ENCODE measurements around the gene SCAPER. TPM values are rescaled to one million over a fixed set of nuclear protein-coding genes. Genes with fewer than 3 reads are reported as not detected.
A peak's percentile ranks its signal among the peaks of the same experiment; 100 is the strongest.

SCAPER gene
- polyA plus RNA-seq, 4 donors: 8.1 to 25.9 (median 14.0) TPM

DNA sequence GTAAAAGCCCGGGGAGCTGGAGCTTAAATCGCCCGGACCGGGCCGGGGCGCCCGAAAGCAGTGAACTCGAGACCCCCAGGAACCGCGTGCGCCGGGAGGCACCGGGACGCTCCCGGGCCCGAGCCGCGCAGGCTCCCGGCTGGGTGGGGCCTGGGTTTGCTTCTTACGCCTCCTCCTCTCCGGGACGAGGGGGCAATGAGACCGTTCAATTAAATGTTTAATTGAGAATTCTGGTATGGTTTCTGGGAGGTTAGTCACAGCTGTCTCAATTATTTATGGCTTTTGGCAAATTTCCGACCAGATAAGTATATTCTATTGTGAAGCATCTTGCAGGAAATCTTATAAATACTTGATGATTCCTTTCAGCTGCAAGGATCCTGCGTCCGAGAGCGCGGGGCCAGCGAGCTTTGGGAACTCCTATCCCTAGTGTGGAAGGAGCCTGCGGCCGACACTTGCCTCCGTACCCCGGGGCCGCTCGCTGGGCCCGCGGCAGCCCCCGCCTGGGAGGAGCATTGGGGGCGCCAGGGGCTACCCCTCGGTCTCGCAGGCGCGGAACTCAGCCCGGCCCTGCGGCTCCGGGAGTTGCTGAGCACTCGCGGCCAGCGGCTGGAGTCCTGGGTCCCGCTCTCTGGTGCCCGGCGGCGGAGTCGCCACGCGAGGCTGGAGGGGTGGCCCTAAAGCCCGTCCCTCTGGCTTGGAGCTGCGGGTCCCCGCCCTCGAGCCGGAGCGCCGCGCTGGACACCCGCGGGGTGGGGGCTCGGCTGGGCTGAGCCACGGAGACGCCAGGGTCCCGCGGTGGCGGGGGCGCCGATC is 558.3 kb downstream of the SCAPER start:
- Histone ChIP-seq H3K27me3 (ENCODE audit: control insufficient read depth in 3 of 3, insufficient read depth in 3 of 3, low read length in 3 of 3) (peaks cover 6 to 53% (median 21%) of the 10 kb centered on the region in 3 donors), H3K4me3 (ENCODE audit: low read depth in 1 of 3, low read length in 3 of 3) (peak overlapping the region; percentile 36 to 58 (median 56)), H3K27ac (ENCODE audit: low read depth in 1 of 3, low read length in 2 of 3) (peak overlapping the region in 2 of 3 donors; percentile 50 to 58), H3K9me3 (ENCODE audit: control insufficient read depth in 2 of 2, insufficient read depth in 1 of 2, low read depth in 1 of 2, low read length in 1 of 2) (peaks cover 0 to 3% of the 10 kb centered on the region in 2 donors), H3K36me3 (ENCODE audit: control insufficient read depth in 3 of 3, insufficient read depth in 2 of 3, low read depth in 1 of 3, low read length in 3 of 3) (peaks cover 0 to 4% (median 0%) of the 10 kb centered on the region in 3 donors), H3K4me1 (ENCODE audit: control insufficient read depth in 3 of 3, insufficient read depth in 2 of 3, low read depth in 1 of 3, low read length in 2 of 3) (peaks cover 8 to 16% (median 9%) of the 10 kb centered on the region in 3 donors)
- FAIRE-seq (no peak), DNase-seq (peak in 1 of 2 donors; percentile 46)
- WGBS, 3 donors: 3 to 10% (median 5%) methylated on average over 67 to 74 of the region's 74 CpGs

DNA sequence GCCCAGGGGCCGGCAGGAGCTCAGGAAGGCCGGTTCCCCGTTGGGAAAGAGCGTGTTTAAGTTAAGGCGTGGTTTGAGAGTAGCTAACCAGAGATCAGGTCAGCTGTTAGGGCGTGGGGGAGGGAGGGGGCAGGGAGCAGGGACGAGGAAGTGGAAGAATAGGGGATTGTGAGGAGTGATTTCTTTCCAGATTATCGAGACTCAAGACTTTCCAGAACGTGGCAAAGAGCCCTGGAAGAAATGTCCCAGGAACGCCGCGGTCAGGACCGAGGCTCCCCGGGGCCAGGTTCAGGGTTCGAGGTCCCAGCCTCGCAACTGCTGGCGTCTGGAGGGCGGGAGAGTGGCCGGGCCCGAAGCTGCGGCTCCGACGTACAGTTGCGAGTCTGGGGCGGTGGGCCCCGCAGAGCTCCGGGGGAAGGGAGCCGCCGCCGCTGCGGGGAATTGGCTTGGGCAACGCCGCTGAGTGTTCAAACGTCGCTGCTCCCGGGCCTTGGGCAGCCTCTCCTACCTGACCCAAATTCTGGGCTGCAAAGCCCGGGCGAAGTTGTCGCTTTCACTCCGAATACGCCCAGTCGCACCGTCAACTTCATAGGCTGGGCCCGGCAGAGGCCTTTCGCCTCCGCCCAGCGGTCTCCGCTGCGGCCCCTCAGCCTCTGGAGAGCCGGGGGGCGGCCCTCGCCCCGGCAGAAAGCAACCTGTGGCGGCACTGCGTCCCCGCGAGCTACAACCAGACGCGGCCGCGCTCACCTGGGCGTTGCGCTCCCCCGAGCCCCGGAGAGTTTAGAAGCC is 559.1 kb downstream of the SCAPER start:
- DNase-seq (peak; percentile 70 to 74), FAIRE-seq (no peak)
- Histone ChIP-seq H3K27me3 (ENCODE audit: control insufficient read depth in 3 of 3, insufficient read depth in 3 of 3, low read length in 3 of 3) (peaks cover 10 to 61% (median 25%) of the 10 kb centered on the region in 3 donors), H3K27ac (ENCODE audit: low read depth in 1 of 3, low read length in 2 of 3) (peak overlapping the region in 2 of 3 donors; percentile 50 to 58), H3K9me3 (ENCODE audit: control insufficient read depth in 2 of 2, insufficient read depth in 1 of 2, low read depth in 1 of 2, low read length in 1 of 2) (peaks cover 0 to 3% of the 10 kb centered on the region in 2 donors), H3K4me1 (ENCODE audit: control insufficient read depth in 3 of 3, insufficient read depth in 2 of 3, low read depth in 1 of 3, low read length in 2 of 3) (peaks cover 10 to 24% (median 14%) of the 10 kb centered on the region in 3 donors), H3K36me3 (ENCODE audit: control insufficient read depth in 3 of 3, insufficient read depth in 2 of 3, low read depth in 1 of 3, low read length in 3 of 3) (peaks cover 0 to 9% (median 0%) of the 10 kb centered on the region in 3 donors), H3K4me3 (ENCODE audit: low read depth in 1 of 3, low read length in 3 of 3) (peak overlapping the region; percentile 36 to 58 (median 56))
- 1 to 3% (median 1%) methylated on average over 43 to 65 of the region's 65 CpGs for WGBS, 3 donors

DNA sequence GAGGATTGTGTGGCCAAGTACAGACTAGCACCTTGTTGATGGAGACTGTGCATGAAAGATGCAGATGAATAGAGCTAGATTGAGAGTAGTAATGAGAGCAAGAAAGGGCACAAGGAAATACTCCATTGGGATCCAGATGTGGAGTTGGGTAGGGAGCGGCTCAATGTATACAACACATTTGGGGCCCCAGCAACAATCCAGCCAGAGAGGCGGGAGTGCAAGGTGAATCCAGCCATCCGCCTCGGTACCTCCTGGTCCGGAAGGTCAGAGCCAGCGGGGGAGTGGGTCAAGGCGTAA is 559.6 kb downstream of the SCAPER start:
- Histone ChIP-seq H3K27me3 (ENCODE audit: control insufficient read depth in 3 of 3, insufficient read depth in 3 of 3, low read length in 3 of 3) (peaks cover 14 to 66% (median 30%) of the 10 kb centered on the region in 3 donors), H3K27ac (ENCODE audit: low read depth in 1 of 3, low read length in 2 of 3) (peak overlapping the region in 1 of 3 donors; percentile 58), H3K9me3 (ENCODE audit: control insufficient read depth in 2 of 2, insufficient read depth in 1 of 2, low read depth in 1 of 2, low read length in 1 of 2) (peaks cover 0 to 3% of the 10 kb centered on the region in 2 donors), H3K4me1 (ENCODE audit: control insufficient read depth in 3 of 3, insufficient read depth in 2 of 3, low read depth in 1 of 3, low read length in 2 of 3) (peaks cover 12 to 29% (median 16%) of the 10 kb centered on the region in 3 donors), H3K4me3 (ENCODE audit: low read depth in 1 of 3, low read length in 3 of 3) (peak overlapping the region in 2 of 3 donors; percentile 36 to 58), H3K36me3 (ENCODE audit: control insufficient read depth in 3 of 3, insufficient read depth in 2 of 3, low read depth in 1 of 3, low read length in 3 of 3) (peaks cover 0 to 14% (median 0%) of the 10 kb centered on the region in 3 donors)
- WGBS, 3 donors: 5 to 20% (median 14%) methylated on average over 7 of the region's 7 CpGs
- FAIRE-seq (no peak), DNase-seq (no peak)

DNA sequence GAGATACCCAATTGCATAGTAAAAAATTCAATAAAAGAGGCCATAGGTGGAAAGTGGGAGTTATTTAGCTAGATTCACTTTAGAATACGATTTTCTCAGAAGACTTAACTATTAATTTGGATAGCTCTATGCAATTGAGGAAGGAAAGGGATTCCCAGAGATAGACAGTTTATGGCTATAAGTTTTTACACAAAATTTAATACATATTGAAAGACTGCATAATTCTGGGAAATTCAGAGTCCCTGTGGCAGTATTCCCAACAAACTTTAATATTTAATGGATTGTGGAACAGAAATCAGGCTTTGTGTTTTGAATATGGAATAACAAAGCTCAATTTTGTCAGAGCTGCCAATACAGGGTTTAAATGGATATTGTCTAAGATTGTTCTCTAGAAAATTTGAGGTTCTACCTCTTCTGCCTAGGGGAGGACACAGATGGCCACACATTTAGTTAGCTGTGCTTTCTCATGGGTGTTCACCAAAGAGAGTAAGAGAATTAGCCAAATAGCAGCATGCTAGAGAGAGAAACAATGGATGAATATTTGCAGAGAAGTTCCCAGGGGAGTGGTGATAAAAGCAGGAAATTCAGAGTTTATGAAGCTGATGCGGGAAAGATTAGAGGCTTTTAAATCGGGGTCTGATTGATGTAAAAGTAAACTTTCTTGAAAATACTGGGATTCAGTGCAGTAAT is 560.1 kb downstream of the SCAPER start:
- peaks cover 0 to 16% (median 0%) of the 10 kb centered on the region in 3 donors for H3K36me3 ChIP-seq (ENCODE audit: control insufficient read depth in 3 of 3, insufficient read depth in 2 of 3, low read depth in 1 of 3, low read length in 3 of 3)
- no peak for FAIRE-seq
- WGBS, 3 donors: 5 to 27% (median 15%) methylated on average over 3 of the region's 3 CpGs
- DNase-seq: peak in 1 of 2 donors; percentile 11
- H3K27ac ChIP-seq (ENCODE audit: low read depth in 1 of 3, low read length in 2 of 3): peak overlapping the region in 1 of 3 donors; percentile 58
- H3K9me3 ChIP-seq (ENCODE audit: control insufficient read depth in 2 of 2, insufficient read depth in 1 of 2, low read depth in 1 of 2, low read length in 1 of 2): peaks cover 0 to 3% of the 10 kb centered on the region in 2 donors
- peaks cover 14 to 34% (median 16%) of the 10 kb centered on the region in 3 donors for H3K4me1 ChIP-seq (ENCODE audit: control insufficient read depth in 3 of 3, insufficient read depth in 2 of 3, low read depth in 1 of 3, low read length in 2 of 3)
- H3K27me3 ChIP-seq (ENCODE audit: control insufficient read depth in 3 of 3, insufficient read depth in 3 of 3, low read length in 3 of 3): peaks cover 14 to 71% (median 30%) of the 10 kb centered on the region in 3 donors
- H3K4me3 ChIP-seq (ENCODE audit: low read depth in 1 of 3, low read length in 3 of 3): peak overlapping the region in 1 of 3 donors; percentile 36

DNA sequence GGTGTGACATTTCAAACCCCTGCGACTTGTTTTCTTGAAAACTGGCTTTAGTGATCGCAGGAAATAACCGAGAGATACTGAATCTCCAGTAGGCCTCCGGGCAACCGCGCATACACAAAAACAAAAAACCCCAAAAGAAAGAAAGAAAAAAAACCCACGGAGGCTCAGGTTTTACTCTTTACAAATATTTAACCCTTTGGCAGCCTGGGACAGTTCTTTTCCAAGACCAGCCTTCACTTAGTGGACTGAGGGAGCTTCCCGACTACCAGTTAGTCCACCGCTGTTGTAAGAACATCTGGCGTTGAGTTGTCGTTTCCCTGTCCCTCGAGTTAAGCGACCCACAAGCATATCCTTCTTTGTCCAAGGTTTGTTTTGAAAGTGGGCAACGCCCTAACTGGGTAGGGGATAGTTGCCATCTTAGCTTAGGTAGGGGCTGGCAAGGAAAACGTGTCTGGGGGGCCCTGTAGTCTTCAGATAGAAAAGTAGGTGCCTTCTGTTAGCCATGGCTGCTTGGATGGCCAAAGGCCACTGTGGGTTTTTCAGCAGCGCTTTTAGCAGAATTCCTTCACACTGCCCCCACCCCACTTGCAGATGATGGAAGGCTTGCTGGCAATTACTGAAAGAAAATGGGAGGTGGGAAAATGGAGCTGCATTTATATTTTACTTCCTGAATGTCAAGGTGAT is 561.7 kb downstream of the SCAPER start:
- Histone ChIP-seq H3K27ac (ENCODE audit: low read depth in 1 of 3, low read length in 2 of 3) (no peak overlapping the region), H3K9me3 (ENCODE audit: control insufficient read depth in 2 of 2, insufficient read depth in 1 of 2, low read depth in 1 of 2, low read length in 1 of 2) (peaks cover 0 to 3% of the 10 kb centered on the region in 2 donors), H3K4me3 (ENCODE audit: low read depth in 1 of 3, low read length in 3 of 3) (peak overlapping the region in 2 of 3 donors; percentile 12 to 43), H3K4me1 (ENCODE audit: control insufficient read depth in 3 of 3, insufficient read depth in 2 of 3, low read depth in 1 of 3, low read length in 2 of 3) (peaks cover 14 to 39% (median 19%) of the 10 kb centered on the region in 3 donors), H3K27me3 (ENCODE audit: control insufficient read depth in 3 of 3, insufficient read depth in 3 of 3, low read length in 3 of 3) (peaks cover 18 to 87% (median 44%) of the 10 kb centered on the region in 3 donors), H3K36me3 (ENCODE audit: control insufficient read depth in 3 of 3, insufficient read depth in 2 of 3, low read depth in 1 of 3, low read length in 3 of 3) (peaks cover 0 to 16% (median 0%) of the 10 kb centered on the region in 3 donors)
- WGBS, 3 donors: 13 to 30% (median 29%) methylated on average over 16 of the region's 16 CpGs
- DNase-seq (peak in 1 of 2 donors; percentile 26), FAIRE-seq (no peak)

DNA sequence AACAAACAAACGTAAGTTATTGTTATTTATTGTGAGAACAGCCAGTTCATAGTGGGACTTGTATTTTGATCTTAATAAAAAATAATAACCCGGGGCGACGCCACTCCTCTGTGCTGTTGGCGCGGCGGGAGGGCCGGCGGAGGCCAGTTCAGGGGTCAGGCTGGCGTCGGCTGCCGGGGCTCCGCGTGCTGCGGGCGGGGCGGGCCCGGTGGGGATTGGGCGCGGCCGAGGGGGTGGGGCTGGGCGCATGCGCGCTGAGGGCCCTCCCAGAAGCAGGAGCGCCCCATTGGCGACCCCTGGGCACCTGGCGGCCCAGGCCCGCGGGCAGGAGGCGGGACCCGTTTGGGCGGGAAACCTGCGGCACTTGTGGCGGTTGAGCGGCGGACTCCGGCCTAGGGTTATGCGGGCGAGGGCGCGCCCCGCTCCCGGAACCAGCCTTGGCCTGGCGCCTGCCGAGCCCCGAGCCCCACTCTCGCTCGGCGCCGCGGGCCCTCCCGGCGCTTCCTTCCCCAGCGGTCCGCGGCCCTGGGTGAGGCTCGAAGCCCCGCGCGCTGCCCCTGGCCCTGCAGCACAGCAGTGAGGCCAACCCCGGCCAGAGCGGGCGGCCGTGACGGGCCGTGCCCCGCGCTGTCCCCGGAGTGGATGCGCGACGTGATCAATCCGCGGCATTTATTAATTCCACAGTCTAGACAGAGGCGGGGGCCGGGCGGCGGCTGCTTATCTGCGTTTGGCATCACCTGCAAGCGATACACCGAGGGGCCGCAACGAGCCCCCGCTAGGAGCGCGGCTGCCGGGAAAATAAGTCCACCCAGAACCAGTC is 562.5 kb downstream of the SCAPER start:
- Histone ChIP-seq H3K27me3 (ENCODE audit: control insufficient read depth in 3 of 3, insufficient read depth in 3 of 3, low read length in 3 of 3) (peaks cover 22 to 91% (median 52%) of the 10 kb centered on the region in 3 donors), H3K9me3 (ENCODE audit: control insufficient read depth in 2 of 2, insufficient read depth in 1 of 2, low read depth in 1 of 2, low read length in 1 of 2) (peaks cover 0 to 3% of the 10 kb centered on the region in 2 donors), H3K4me1 (ENCODE audit: control insufficient read depth in 3 of 3, insufficient read depth in 2 of 3, low read depth in 1 of 3, low read length in 2 of 3) (peaks cover 15 to 36% (median 19%) of the 10 kb centered on the region in 3 donors), H3K27ac (ENCODE audit: low read depth in 1 of 3, low read length in 2 of 3) (no peak overlapping the region), H3K36me3 (ENCODE audit: control insufficient read depth in 3 of 3, insufficient read depth in 2 of 3, low read depth in 1 of 3, low read length in 3 of 3) (peaks cover 0 to 16% (median 0%) of the 10 kb centered on the region in 3 donors), H3K4me3 (ENCODE audit: low read depth in 1 of 3, low read length in 3 of 3) (peak overlapping the region in 1 of 3 donors; percentile 43)
- WGBS, 3 donors: 5 to 20% (median 8%) methylated on average over 63 to 87 of the region's 87 CpGs
- peak; percentile 44 to 52 for DNase-seq
- no peak for FAIRE-seq

DNA sequence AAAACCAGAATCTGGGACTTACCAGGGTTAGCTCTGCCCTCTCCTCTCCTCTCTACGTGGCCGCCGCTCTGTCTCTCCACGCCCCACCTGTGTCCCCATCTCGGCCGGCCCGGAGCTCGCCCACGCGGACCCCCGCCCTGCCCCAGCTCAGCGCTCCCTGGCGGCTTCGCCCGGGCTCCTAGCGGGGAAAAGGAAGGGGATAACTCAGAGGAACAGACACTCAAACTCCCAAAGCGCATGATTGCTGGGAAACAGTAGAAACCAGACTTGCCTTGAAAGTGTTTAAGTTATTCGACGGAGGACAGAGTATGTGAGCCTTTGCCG is 563.1 kb downstream of the SCAPER start:
- peak overlapping the region in 2 of 3 donors; percentile 33 to 43 for H3K4me3 ChIP-seq (ENCODE audit: low read depth in 1 of 3, low read length in 3 of 3)

More for the DNA sequence above, 563.1 kb downstream of the SCAPER start:
- H3K9me3 ChIP-seq (ENCODE audit: control insufficient read depth in 2 of 2, insufficient read depth in 1 of 2, low read depth in 1 of 2, low read length in 1 of 2): peaks cover 0 to 3% of the 10 kb centered on the region in 2 donors
- H3K27ac ChIP-seq (ENCODE audit: low read depth in 1 of 3, low read length in 2 of 3): no peak overlapping the region
- 5 to 31% (median 18%) methylated on average over 18 to 20 of the region's 20 CpGs for WGBS, 3 donors
- FAIRE-seq (no peak), DNase-seq (no peak)
- peaks cover 0 to 16% (median 0%) of the 10 kb centered on the region in 3 donors for H3K36me3 ChIP-seq (ENCODE audit: control insufficient read depth in 3 of 3, insufficient read depth in 2 of 3, low read depth in 1 of 3, low read length in 3 of 3)
- H3K4me1 ChIP-seq (ENCODE audit: control insufficient read depth in 3 of 3, insufficient read depth in 2 of 3, low read depth in 1 of 3, low read length in 2 of 3): peaks cover 16 to 33% (median 19%) of the 10 kb centered on the region in 3 donors
- H3K27me3 ChIP-seq (ENCODE audit: control insufficient read depth in 3 of 3, insufficient read depth in 3 of 3, low read length in 3 of 3): peaks cover 22 to 92% (median 57%) of the 10 kb centered on the region in 3 donors

All from small intestine (tissue), 7 donors.